HG02870 (cell line): ENCODE data around the gene AKAP6.

Experiments
- ATAC-seq: cut with Tn5 transposase; IDR thresholded peaks from one replicate; pipeline ENCODE4 v1.9.1; 2021; ENCODE audit warnings: mild to moderate bottlenecking, moderate library complexity; ENCODE audit not compliant: unreplicated experiment

The AKAP6 gene

GRCh38 chr14:32331206-32331605 lies 2.1 kb downstream of the AKAP6 start:
- no peak for ATAC-seq

DNA sequence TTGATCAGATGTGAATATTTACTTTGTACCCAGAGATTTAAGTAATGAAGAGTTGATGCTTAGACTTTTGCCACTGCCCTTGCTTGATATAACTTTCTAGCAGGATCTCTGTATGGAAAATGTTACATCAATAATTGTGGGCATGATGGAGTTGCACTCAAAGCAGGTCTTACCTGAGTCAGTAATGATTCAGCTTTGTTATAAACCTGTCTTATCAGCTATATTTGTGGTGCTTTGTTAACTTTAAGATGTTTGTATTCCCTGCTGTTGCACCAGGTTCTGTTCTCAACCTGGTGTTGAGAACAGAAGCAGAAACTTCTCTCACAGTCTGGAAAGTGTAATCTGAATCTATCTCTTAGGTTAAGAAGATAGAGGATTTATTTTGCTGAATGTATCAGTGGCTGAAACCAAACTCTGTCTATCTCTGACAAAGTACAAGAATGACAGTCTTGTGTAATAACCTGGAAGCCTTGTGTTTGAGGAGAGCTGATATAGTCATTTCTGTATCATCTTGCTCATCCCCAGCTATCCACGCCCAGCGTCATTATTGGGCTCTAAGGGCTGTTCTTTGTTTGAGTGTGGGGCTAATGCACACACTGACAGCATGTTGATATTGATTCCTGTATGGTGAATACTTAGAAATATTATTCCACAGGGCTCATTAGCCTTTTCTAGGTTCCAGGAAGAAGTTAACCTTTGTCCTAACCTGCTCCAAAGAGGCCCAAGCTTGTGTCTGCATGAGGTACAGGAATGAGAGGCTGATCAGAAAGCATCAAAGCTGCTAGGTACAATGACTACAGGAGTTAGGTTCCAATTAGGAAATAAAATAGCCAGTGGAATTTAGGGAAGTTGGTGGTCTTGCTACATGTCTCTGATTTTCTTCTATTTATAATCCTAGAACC lies 3.6 kb downstream of the AKAP6 start:
- peak; percentile 88 for ATAC-seq

DNA sequence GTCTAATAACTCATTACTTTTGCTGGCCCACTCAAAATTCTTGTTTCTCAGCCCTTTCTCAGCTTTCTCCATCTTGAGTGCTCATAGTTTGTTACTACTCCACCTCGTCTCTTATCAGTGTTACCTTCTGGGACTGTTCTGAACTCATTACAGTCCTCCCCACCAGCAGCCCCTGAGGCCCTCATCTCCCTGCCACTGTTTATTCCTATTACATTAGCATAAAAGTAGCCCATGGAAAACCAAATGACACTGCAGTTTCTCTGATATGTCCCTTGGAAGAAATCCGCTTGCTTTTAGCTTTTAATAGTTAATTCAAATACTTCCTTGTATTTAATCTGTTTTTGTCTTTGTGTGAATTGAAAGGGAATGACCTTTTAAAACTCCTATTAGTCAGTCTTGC lies 7.6 kb downstream of the AKAP6 start:
- no peak for ATAC-seq

- ATAC-seq, result no peak
These were observed 8.7 kb downstream of the AKAP6 start for GRCh38 chr14:32337759-32338158.

GRCh38 chr14:32339188-32339587 lies 10.1 kb downstream of the AKAP6 start:
- ATAC-seq, result no peak

- no peak for ATAC-seq
These were observed 13.1 kb downstream of the AKAP6 start for GRCh38 chr14:32341947-32342846.

GRCh38 chr14:32342847-32343194 lies 13.7 kb downstream of the AKAP6 start:
- no peak for ATAC-seq

GRCh38 chr14:32343926-32344430 lies 14.9 kb downstream of the AKAP6 start:
- no peak for ATAC-seq

DNA sequence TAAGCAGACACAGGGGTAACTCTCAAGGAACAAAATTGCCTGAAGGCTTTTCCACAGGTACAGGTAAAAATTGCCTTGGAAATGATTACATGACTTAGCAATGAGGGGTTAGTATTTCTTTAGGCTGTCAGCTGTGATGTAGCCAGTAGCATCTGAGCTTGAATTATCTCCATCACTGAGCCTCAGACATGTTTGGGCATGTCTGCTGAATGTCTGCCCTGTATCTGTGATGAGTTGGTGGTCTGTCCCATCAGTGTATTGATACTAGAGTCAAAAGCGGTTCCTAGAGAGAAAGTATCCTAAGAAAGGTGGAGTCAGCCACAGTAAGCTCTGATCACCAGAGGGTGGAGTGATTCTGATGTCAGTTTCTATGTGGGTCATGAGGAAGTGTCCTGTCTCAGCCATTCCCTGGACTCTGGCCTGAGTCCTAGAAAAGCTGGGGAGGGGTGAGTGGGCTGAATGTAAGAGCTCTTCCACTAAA lies 16.3 kb downstream of the AKAP6 start:
- no peak for ATAC-seq

DNA sequence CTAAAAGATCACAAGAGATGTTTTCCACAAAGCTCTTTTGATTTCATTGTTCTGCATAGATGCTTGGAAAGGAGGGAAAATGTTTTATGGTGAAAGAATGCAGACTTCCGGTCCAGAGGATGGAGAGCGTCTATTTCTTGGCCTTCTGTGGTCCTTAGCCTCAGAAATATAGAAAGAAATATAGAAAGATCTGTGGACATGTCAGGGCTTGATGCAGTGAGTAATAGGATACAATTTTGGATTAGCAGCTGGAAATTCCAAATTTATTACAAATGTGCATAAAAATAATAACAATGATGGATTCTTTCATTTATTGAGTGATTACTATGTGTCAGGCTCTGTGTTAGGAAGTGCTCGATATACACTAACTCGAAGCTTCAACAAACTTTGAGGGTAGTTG lies 20.2 kb downstream of the AKAP6 start:
- no peak for ATAC-seq

GRCh38 chr14:32350020-32350419 lies 20.9 kb downstream of the AKAP6 start:
- peak; percentile 99 for ATAC-seq

- no peak for ATAC-seq
These were observed 23.5 kb downstream of the AKAP6 start for GRCh38 chr14:32352631-32353030.

GRCh38 chr14:32354716-32355115 lies 25.6 kb downstream of the AKAP6 start:
- no peak for ATAC-seq

DNA sequence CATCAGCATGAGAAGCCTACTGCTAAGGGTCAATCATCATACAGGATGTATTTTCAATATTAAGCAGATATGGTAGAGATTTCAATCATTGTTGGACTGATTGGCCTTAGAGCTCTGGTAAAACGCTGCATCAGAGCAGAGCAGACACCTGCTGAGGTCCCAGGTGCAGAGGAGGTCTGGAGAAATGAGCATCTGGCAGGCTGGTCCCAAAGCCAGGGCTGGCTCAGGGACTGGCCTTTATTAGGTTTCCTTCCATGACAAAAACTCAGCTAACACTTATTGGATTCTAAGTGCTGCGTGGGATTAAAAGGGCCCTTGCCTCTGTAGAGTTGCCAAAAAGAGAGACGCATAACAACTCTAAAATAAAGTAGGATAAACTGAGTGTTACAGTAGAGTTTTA lies 29.7 kb downstream of the AKAP6 start:
- no peak for ATAC-seq

DNA sequence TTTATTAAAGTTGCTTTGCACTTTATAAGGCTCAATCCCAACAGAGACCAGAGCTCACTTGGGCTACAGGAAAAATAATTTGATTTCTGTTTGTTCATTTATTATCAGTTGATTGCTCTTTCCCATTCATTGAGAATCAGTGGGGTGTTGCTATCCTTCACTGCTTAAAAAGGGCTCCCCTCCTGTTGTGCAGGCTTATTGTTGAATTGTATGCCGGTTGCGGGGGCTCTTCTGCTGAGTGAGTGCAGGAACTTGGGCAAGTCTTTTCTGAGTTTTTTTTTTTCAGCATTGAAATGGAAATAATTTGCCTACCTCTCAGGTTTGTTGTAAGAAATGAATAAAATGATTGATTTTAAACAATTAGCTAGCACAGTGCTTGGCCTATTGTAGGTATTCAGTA lies 32.6 kb downstream of the AKAP6 start:
- ATAC-seq, result no peak

- no peak for ATAC-seq
These were observed 34.7 kb downstream of the AKAP6 start for GRCh38 chr14:32363761-32364160.

- no peak for ATAC-seq
These were observed 35.8 kb downstream of the AKAP6 start for GRCh38 chr14:32364941-32365340.

DNA sequence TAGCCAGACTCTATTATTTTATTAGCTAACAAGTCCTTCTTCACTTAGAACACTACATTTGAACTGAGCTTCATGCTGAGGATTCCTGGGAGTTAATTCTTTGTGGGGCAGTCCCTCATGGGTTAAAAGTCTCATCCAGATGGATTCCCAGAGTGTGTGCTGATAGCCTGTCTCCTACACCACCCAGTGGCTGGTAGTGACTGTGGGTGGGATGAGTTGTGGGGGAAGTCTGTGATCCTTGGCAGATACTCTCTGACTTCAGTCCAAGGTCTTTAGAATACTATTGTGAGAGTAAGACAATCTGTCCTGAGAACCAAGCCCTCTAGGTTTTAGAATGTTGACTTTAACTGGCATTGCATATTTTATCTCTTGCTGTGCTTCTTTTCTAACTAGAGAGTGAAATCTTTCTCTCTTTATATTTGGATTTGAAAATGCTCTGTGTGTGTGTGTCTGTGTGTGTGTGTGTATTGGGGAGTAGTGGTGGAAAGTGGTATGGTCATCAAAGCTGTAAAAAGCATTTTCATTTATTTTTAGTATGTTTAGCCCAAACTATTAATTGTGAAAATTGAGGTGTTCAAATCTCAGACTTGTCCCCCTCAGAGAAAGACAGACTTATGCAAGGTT lies 37.3 kb downstream of the AKAP6 start:
- ATAC-seq, result no peak

GRCh38 chr14:32366986-32367385 lies 37.9 kb downstream of the AKAP6 start:
- ATAC-seq, result no peak

DNA sequence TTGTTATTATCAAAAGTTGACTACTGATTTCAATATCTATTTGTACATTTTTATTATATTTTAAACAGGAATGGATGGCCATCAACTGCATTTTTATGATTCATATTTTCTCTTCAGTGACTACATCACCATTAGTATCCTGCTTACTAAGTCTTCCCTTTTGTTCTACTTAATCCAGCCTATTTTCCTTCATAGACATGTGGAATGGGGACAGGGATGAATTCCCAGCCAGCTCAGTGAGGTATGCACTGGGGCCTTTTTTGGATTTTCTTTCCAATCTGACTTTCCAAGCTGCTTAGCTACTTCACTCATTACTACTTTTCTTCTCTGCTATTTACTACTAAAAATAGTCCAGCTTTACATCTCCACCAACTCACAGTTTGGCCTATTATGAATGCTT lies 38.4 kb downstream of the AKAP6 start:
- ATAC-seq, result no peak

DNA sequence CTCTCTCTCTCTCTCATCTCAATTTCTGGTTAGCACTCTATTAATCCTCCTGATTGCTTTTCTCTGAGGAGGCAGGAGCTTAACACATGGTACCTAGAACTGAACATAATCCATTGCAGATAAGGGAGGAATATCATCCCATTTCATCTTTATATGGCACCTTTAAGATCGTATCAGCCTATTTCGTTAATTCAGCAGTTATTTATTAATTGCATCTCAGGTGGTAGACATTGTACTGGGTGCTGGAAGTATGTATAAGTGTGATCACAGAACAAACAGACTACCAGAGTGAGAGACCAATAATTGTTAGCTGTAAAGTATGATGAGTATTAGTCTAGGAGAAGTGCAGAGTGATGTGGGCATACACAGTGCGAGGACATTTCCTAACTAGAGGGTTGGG lies 39.0 kb downstream of the AKAP6 start:
- ATAC-seq, result no peak
